ENCODE measurements around the gene TBC1D8.

GRCh38 chr2:101161658-101162057 lies 10.5 kb upstream of the TBC1D8 start:
- no peak for TF ChIP-seq EZH2 (IDR thresholded peaks at IDR 0.05)
- no peak for TF ChIP-seq CTCF (IDR thresholded peaks at IDR 0.05)
- no peak for TF ChIP-seq EZH2phosphoT487 (IDR thresholded peaks at IDR 0.05)

Measured in neural progenitor cell (in vitro differentiated cells).